ENCODE data around the gene BTD. TPM values are rescaled to one million over a fixed set of nuclear protein-coding genes. Genes with fewer than 3 reads are reported as not detected.

Gene BTD
- total RNA-seq, 4 donors from 2014 or later, result 15.1 to 39.7 (median 26.0) TPM

DNA sequence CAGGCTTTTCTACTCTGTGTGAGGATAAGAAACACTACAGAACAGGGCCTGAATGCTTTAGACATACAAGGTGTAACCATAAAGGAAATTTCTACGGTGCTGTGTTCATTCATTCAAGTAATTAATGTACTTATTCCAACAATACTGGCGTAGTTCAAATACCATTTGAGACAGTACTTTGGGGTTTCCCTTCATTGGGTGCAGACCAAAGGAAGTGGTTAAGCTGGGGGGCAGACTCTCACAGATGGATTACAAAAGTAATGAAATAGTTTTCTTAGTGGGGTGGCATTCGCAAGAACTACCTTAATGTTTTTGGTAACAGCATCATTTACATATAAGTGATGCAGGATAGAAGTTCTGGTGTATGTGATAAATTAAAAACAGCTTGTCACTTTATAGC, 65.9 kb downstream of the BTD start:
- Histone ChIP-seq H3K27me3 (no peaks in the 10 kb centered on the region), H3K36me3 (peaks cover 0 to 32% of the 10 kb centered on the region in 2 donors), H3K4me3 (no peak overlapping the region), H3K4me1 (peaks cover 3 to 31% of the 10 kb centered on the region in 2 donors), H3K9me3 (no peaks in the 10 kb centered on the region), H3K27ac (peak overlapping the region in 3 of 4 donors; percentile 18 to 91 (median 76))
- no peak for TF ChIP-seq POLR2A (IDR thresholded peaks at IDR 0.05)
- TF ChIP-seq, protein P1, sequence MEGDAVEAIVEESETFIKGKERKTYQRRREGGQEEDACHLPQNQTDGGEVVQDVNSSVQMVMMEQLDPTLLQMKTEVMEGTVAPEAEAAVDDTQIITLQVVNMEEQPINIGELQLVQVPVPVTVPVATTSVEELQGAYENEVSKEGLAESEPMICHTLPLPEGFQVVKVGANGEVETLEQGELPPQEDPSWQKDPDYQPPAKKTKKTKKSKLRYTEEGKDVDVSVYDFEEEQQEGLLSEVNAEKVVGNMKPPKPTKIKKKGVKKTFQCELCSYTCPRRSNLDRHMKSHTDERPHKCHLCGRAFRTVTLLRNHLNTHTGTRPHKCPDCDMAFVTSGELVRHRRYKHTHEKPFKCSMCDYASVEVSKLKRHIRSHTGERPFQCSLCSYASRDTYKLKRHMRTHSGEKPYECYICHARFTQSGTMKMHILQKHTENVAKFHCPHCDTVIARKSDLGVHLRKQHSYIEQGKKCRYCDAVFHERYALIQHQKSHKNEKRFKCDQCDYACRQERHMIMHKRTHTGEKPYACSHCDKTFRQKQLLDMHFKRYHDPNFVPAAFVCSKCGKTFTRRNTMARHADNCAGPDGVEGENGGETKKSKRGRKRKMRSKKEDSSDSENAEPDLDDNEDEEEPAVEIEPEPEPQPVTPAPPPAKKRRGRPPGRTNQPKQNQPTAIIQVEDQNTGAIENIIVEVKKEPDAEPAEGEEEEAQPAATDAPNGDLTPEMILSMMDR (IDR thresholded peaks at IDR 0.05 in 4 of 5, conservative IDR thresholded peaks at IDR 0.05 in 1 of 5), result no peak
- intact Hi-C loops (cut with DNase I; ENCODE audit: low total_unique reads), result no loop called here
- no peak for DNase-seq
- ATAC-seq, result no peak
- in situ Hi-C loops (cut with MboI; ENCODE audit: low sequenced_read_pairs in 4 of 4), result no loop called here

DNA sequence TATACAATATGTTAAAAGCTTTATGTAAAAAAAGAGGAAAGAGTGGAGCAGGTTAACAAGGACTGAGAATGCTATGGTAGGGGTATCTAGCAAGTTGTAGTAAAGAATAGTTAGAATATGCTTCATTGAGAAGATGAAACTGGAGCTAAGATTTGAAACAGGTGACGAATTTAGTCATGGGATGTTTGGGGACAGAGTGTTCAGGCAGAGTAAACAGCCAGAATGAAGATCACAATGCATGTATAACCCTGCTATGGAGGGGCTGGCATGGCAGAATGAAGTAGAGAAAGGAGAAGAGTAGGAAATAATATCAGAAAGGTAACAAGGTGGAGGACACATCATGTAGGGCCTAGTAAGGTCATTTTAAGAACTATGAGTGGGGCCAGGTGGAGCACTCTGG, 72.0 kb downstream of the BTD start:
- H3K27me3 ChIP-seq, result no peaks in the 10 kb centered on the region
- in situ Hi-C loops (cut with MboI; ENCODE audit: low sequenced_read_pairs in 4 of 4) (no loop called here), intact Hi-C loops (cut with DNase I; ENCODE audit: low total_unique reads) (no loop called here)
- ATAC-seq, result peak; percentile 95 to 96
- H3K36me3 ChIP-seq, result peaks cover 0 to 54% of the 10 kb centered on the region in 2 donors
- peak overlapping the region; percentile 67 to 91 (median 82) for H3K27ac ChIP-seq
- no peak for DNase-seq
- H3K4me3 ChIP-seq, result no peak overlapping the region
- no peaks in the 10 kb centered on the region for H3K9me3 ChIP-seq
- TF ChIP-seq POLR2A (IDR thresholded peaks at IDR 0.05), result peak in 1 of 2 donors; percentile 22
- TF ChIP-seq, protein P1 (IDR thresholded peaks at IDR 0.05 in 4 of 5, conservative IDR thresholded peaks at IDR 0.05 in 1 of 5), result no peak
- peaks cover 12 to 31% of the 10 kb centered on the region in 2 donors for H3K4me1 ChIP-seq

DNA sequence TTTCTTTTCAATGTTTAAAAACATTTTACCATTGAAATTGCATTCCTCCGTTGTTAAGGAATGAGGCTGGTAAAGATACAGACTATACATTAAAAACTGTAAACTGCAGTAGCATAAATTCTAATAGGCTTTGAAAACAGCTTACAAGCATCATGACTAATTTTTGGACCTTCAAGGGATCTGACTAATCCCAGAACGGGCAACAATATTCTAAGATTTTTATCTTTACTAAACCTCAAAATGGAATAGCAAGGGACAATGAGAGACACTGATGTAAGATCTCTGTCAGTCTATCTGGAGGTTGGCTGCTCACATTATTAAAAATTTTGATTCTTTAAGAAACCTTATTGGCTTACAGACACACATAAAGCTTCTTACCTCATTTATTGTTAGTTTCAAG, 74.7 kb downstream of the BTD start:
- no peaks in the 10 kb centered on the region for H3K27me3 ChIP-seq
- intact Hi-C loops (cut with DNase I; ENCODE audit: low total_unique reads), result no loop called here
- H3K27ac ChIP-seq, result peak overlapping the region; percentile 1 to 91 (median 82)
- no peaks in the 10 kb centered on the region for H3K9me3 ChIP-seq
- H3K4me3 ChIP-seq, result no peak overlapping the region
- no peak for DNase-seq
- H3K36me3 ChIP-seq, result peaks cover 0 to 50% of the 10 kb centered on the region in 2 donors
- H3K4me1 ChIP-seq, result peaks cover 8 to 16% of the 10 kb centered on the region in 2 donors
- in situ Hi-C loops (cut with MboI; ENCODE audit: low sequenced_read_pairs in 4 of 4), result no loop called here
- ATAC-seq, result no peak
- TF ChIP-seq POLR2A (IDR thresholded peaks at IDR 0.05), result no peak

DNA sequence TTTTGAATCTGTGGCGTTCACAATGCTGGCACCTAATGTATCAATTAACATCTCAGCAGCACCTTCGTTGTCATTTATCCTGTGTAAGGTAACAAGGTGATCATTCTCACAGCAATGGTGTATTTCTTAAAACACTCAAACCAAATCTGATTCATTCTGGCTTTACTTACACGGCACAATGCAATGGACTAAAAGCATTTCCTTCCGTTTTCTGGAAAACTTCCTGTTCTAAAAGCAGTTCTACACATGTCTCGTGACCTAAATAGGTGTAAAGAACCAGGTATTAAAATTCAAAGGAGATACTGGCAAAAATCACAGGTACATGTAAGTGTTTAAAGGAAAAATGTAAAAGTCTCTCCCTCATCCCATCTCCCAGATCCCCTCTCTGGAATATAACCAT, 77.8 kb downstream of the BTD start:
- Histone ChIP-seq H3K9me3 (no peaks in the 10 kb centered on the region), H3K27me3 (no peaks in the 10 kb centered on the region), H3K4me3 (no peak overlapping the region), H3K4me1 (peaks cover 12 to 17% of the 10 kb centered on the region in 2 donors), H3K36me3 (peaks cover 0 to 54% of the 10 kb centered on the region in 2 donors), H3K27ac (peak overlapping the region in 2 of 4 donors; percentile 4 to 34)
- intact Hi-C loops (cut with DNase I; ENCODE audit: low total_unique reads) (no loop called here), in situ Hi-C loops (cut with MboI; ENCODE audit: low sequenced_read_pairs in 4 of 4) (no loop called here)
- DNase-seq (no peak), ATAC-seq (no peak)
- TF ChIP-seq, protein P1 (IDR thresholded peaks at IDR 0.05 in 4 of 5, conservative IDR thresholded peaks at IDR 0.05 in 1 of 5), result no peak
- TF ChIP-seq POLR2A (IDR thresholded peaks at IDR 0.05), result no peak

DNA sequence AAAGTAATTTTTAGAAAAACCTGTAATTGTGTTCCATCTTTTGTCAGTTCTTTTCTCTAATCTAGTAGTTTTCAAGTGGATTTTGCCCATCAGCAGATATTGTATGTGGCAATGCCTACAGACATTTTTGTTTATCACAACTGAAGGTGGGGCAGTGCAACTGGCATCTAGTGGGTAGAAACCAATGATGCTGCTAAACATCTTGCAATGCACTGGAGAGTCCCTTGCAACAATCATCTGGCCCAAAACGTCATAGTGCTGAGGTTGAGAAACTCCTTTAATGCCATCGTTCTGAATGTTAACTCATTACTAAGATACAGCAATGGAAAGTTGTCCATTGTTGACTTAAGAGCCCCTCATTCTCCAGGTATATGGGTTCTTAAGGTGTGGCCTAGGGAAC, 80.1 kb downstream of the BTD start:
- Histone ChIP-seq H3K27me3 (no peaks in the 10 kb centered on the region), H3K4me1 (peaks cover 12 to 17% of the 10 kb centered on the region in 2 donors), H3K4me3 (no peak overlapping the region), H3K36me3 (peaks cover 0 to 51% of the 10 kb centered on the region in 2 donors), H3K9me3 (no peaks in the 10 kb centered on the region), H3K27ac (peak overlapping the region in 3 of 4 donors; percentile 59 to 75 (median 62))
- TF ChIP-seq, protein P1 (IDR thresholded peaks at IDR 0.05 in 4 of 5, conservative IDR thresholded peaks at IDR 0.05 in 1 of 5), result no peak
- TF ChIP-seq POLR2A (IDR thresholded peaks at IDR 0.05), result no peak
- in situ Hi-C loops (cut with MboI; ENCODE audit: low sequenced_read_pairs in 4 of 4), result no loop called here
- DNase-seq (no peak), ATAC-seq (no peak)
- intact Hi-C loops (cut with DNase I; ENCODE audit: low total_unique reads), result no loop called here

Measured in gastrocnemius medialis (tissue), 4 donors.